Measurements from ENCODE around the gene SLC4A2. TPM values are rescaled to one million over a fixed set of nuclear protein-coding genes. Genes with fewer than 3 reads are reported as not detected.

SLC4A2 gene
- total RNA-seq, 2 donors from 2014 or later: 114 to 135 TPM

GRCh38 chr7:151071032-151071866, 11.9 kb downstream of the SLC4A2 start:
- H3K4me3 Mint-ChIP-seq: no peak overlapping the region
- peaks cover 80% of the 10 kb centered on the region for H3K36me3 Mint-ChIP-seq (ENCODE audit: low read depth)
- no peaks in the 10 kb centered on the region for H3K27me3 Mint-ChIP-seq
- ATAC-seq (replicated peaks): no peak
- no peaks in the 10 kb centered on the region for H3K4me1 Mint-ChIP-seq
- H3K27ac Mint-ChIP-seq: no peak overlapping the region
- H3K9me3 Mint-ChIP-seq: no peaks in the 10 kb centered on the region

GRCh38 chr7:151073990-151074389, 14.6 kb downstream of the SLC4A2 start:
- Mint-ChIP-seq H3K4me3 (no peak overlapping the region), H3K27me3 (no peaks in the 10 kb centered on the region), H3K36me3 (ENCODE audit: low read depth) (peaks cover 63% of the 10 kb centered on the region), H3K27ac (no peak overlapping the region), H3K4me1 (no peaks in the 10 kb centered on the region), H3K9me3 (no peaks in the 10 kb centered on the region)
- peak; percentile 17 for ATAC-seq (replicated peaks)

- Mint-ChIP-seq H3K27ac (no peak overlapping the region), H3K36me3 (ENCODE audit: low read depth) (peaks cover 67% of the 10 kb centered on the region), H3K27me3 (no peaks in the 10 kb centered on the region), H3K4me1 (no peaks in the 10 kb centered on the region), H3K4me3 (no peak overlapping the region), H3K9me3 (no peaks in the 10 kb centered on the region)
- ATAC-seq (replicated peaks): no peak
These were observed 15.7 kb downstream of the SLC4A2 start for GRCh38 chr7:151074817-151075661.

GRCh38 chr7:151075662-151075971, 16.2 kb downstream of the SLC4A2 start:
- Mint-ChIP-seq H3K9me3 (no peaks in the 10 kb centered on the region), H3K4me1 (no peaks in the 10 kb centered on the region), H3K4me3 (no peak overlapping the region), H3K27me3 (no peaks in the 10 kb centered on the region), H3K36me3 (ENCODE audit: low read depth) (peaks cover 70% of the 10 kb centered on the region), H3K27ac (no peak overlapping the region)
- ATAC-seq (replicated peaks): no peak

GRCh38 chr7:151075978-151076426, 16.6 kb downstream of the SLC4A2 start:
- no peak for ATAC-seq (replicated peaks)
- H3K27ac Mint-ChIP-seq: no peak overlapping the region
- peaks cover 69% of the 10 kb centered on the region for H3K36me3 Mint-ChIP-seq (ENCODE audit: low read depth)
- no peaks in the 10 kb centered on the region for H3K27me3 Mint-ChIP-seq
- no peaks in the 10 kb centered on the region for H3K4me1 Mint-ChIP-seq
- no peaks in the 10 kb centered on the region for H3K9me3 Mint-ChIP-seq
- H3K4me3 Mint-ChIP-seq: no peak overlapping the region

GRCh38 chr7:151076863-151077704, 17.7 kb downstream of the SLC4A2 start:
- Mint-ChIP-seq H3K27ac (no peak overlapping the region), H3K36me3 (ENCODE audit: low read depth) (peaks cover 67% of the 10 kb centered on the region), H3K9me3 (no peaks in the 10 kb centered on the region), H3K27me3 (no peaks in the 10 kb centered on the region), H3K4me1 (no peaks in the 10 kb centered on the region), H3K4me3 (no peak overlapping the region)
- no peak for ATAC-seq (replicated peaks)

- ATAC-seq (replicated peaks): no peak
- Mint-ChIP-seq H3K27ac (peak overlapping the region; percentile 10), H3K9me3 (no peaks in the 10 kb centered on the region), H3K27me3 (no peaks in the 10 kb centered on the region), H3K4me1 (peaks cover 3% of the 10 kb centered on the region), H3K4me3 (peak overlapping the region; percentile 87), H3K36me3 (ENCODE audit: low read depth) (peaks cover 68% of the 10 kb centered on the region)
These were observed 18.4 kb downstream of the SLC4A2 start for GRCh38 chr7:151077705-151078232.

- peaks cover 71% of the 10 kb centered on the region for H3K36me3 Mint-ChIP-seq (ENCODE audit: low read depth)
- H3K27ac Mint-ChIP-seq: peak overlapping the region; percentile 90
- no peaks in the 10 kb centered on the region for H3K9me3 Mint-ChIP-seq
- ATAC-seq (replicated peaks): no peak
- no peaks in the 10 kb centered on the region for H3K27me3 Mint-ChIP-seq
- H3K4me1 Mint-ChIP-seq: peaks cover 6% of the 10 kb centered on the region
- H3K4me3 Mint-ChIP-seq: peak overlapping the region; percentile 87
These were observed 19.0 kb downstream of the SLC4A2 start for GRCh38 chr7:151078233-151079040.

- no peak for ATAC-seq (replicated peaks)
- H3K27me3 Mint-ChIP-seq: no peaks in the 10 kb centered on the region
These were observed 20.0 kb downstream of the SLC4A2 start for GRCh38 chr7:151079199-151079910.

GRCh38 chr7:151080067-151080521, 20.7 kb downstream of the SLC4A2 start:
- peak overlapping the region; percentile 87 for H3K4me3 Mint-ChIP-seq
- peak overlapping the region; percentile 90 for H3K27ac Mint-ChIP-seq
- ATAC-seq (replicated peaks): peak; percentile 10
- no peaks in the 10 kb centered on the region for H3K9me3 Mint-ChIP-seq
- H3K36me3 Mint-ChIP-seq (ENCODE audit: low read depth): peaks cover 54% of the 10 kb centered on the region
- H3K27me3 Mint-ChIP-seq: no peaks in the 10 kb centered on the region
- peaks cover 11% of the 10 kb centered on the region for H3K4me1 Mint-ChIP-seq

More at GRCh38 chr7:151079199-151079910, 20.0 kb downstream of the SLC4A2 start:
- no peaks in the 10 kb centered on the region for H3K9me3 Mint-ChIP-seq
- H3K4me1 Mint-ChIP-seq: peaks cover 6% of the 10 kb centered on the region
- peaks cover 61% of the 10 kb centered on the region for H3K36me3 Mint-ChIP-seq (ENCODE audit: low read depth)
- H3K27ac Mint-ChIP-seq: peak overlapping the region; percentile 90
- H3K4me3 Mint-ChIP-seq: peak overlapping the region; percentile 87

- Mint-ChIP-seq H3K27me3 (no peaks in the 10 kb centered on the region), H3K4me1 (peaks cover 15% of the 10 kb centered on the region), H3K36me3 (ENCODE audit: low read depth) (peaks cover 48% of the 10 kb centered on the region), H3K9me3 (no peaks in the 10 kb centered on the region), H3K4me3 (peak within 1 kb of the TSS; percentile 94), H3K27ac (peak within 1 kb of the TSS; percentile 90)
- peak; percentile 88 for ATAC-seq (replicated peaks)
These were observed 21.3 kb downstream of the SLC4A2 start, which contains the start of gene FASTK for GRCh38 chr7:151080522-151081169. Gene FASTK (minus strand): TSS chr7:151080809. CDS start chr7:151080766, 43 bp downstream.
